Measurements from ENCODE around the gene BMPER. TPM values are rescaled to one million over a fixed set of nuclear protein-coding genes. Genes with fewer than 3 reads are reported as not detected.

Gene BMPER
- total and polyA plus RNA-seq, 3 donors from 2014 or later: 1.7 to 2.8 (median 2.4) TPM

- TF ChIP-seq CTCF (IDR thresholded peaks at IDR 0.05) (no peak), POLR2A (IDR thresholded peaks at IDR 0.05) (no peak)
- no peaks in the 10 kb centered on the region for H3K27me3 ChIP-seq
- peak; percentile 50 for DNase-seq
- 57 to 65% methylated on average over 7 of the region's 7 CpGs for WGBS, 2 donors
- H3K4me3 ChIP-seq: no peak overlapping the region
- H3K4me1 ChIP-seq: no peaks in the 10 kb centered on the region
- H3K27ac ChIP-seq: no peak overlapping the region
- no peaks in the 10 kb centered on the region for H3K9me3 ChIP-seq
- no peaks in the 10 kb centered on the region for H3K36me3 ChIP-seq (ENCODE audit: low read depth, missing control alignments)
- intact Hi-C loops (cut with DNase I; ENCODE audit: low total_unique reads): loop anchor here (10.0 kb wide), 1 partner anchor 127 kb away; no protein-coding TSS in a partner anchor
These were observed 23.1 kb upstream of the BMPER start for GRCh38 chr7:33882040-33882837.

- H3K36me3 ChIP-seq (ENCODE audit: low read depth, missing control alignments): no peaks in the 10 kb centered on the region
- WGBS, 2 donors: 41 to 43% methylated on average over 3 of the region's 3 CpGs
These were observed 22.2 kb upstream of the BMPER start for GRCh38 chr7:33882950-33883670.

GRCh38 chr7:33883671-33883965, 21.7 kb upstream of the BMPER start:
- DNase-seq: no peak
- WGBS, 2 donors: 62 to 74% methylated on average over 1 of the region's 1 CpG
- Histone ChIP-seq H3K4me1 (no peaks in the 10 kb centered on the region), H3K27me3 (no peaks in the 10 kb centered on the region), H3K4me3 (no peak overlapping the region), H3K9me3 (no peaks in the 10 kb centered on the region), H3K36me3 (ENCODE audit: low read depth, missing control alignments) (no peaks in the 10 kb centered on the region), H3K27ac (no peak overlapping the region)
- intact Hi-C loops (cut with DNase I; ENCODE audit: low total_unique reads): loop anchor here (10.0 kb wide), 1 partner anchor 129 kb away; no protein-coding TSS in a partner anchor
- TF ChIP-seq POLR2A (IDR thresholded peaks at IDR 0.05) (no peak), CTCF (IDR thresholded peaks at IDR 0.05) (no peak)

More at GRCh38 chr7:33882950-33883670, 22.2 kb upstream of the BMPER start:
- Histone ChIP-seq H3K4me3 (no peak overlapping the region), H3K27me3 (no peaks in the 10 kb centered on the region), H3K4me1 (no peaks in the 10 kb centered on the region), H3K9me3 (no peaks in the 10 kb centered on the region), H3K27ac (no peak overlapping the region)
- no peak for DNase-seq
- intact Hi-C loops (cut with DNase I; ENCODE audit: low total_unique reads): loop anchor here (10.0 kb wide), 1 partner anchor 128 kb away; no protein-coding TSS in a partner anchor
- no peak for TF ChIP-seq POLR2A (IDR thresholded peaks at IDR 0.05)
- no peak for TF ChIP-seq CTCF (IDR thresholded peaks at IDR 0.05)

DNA sequence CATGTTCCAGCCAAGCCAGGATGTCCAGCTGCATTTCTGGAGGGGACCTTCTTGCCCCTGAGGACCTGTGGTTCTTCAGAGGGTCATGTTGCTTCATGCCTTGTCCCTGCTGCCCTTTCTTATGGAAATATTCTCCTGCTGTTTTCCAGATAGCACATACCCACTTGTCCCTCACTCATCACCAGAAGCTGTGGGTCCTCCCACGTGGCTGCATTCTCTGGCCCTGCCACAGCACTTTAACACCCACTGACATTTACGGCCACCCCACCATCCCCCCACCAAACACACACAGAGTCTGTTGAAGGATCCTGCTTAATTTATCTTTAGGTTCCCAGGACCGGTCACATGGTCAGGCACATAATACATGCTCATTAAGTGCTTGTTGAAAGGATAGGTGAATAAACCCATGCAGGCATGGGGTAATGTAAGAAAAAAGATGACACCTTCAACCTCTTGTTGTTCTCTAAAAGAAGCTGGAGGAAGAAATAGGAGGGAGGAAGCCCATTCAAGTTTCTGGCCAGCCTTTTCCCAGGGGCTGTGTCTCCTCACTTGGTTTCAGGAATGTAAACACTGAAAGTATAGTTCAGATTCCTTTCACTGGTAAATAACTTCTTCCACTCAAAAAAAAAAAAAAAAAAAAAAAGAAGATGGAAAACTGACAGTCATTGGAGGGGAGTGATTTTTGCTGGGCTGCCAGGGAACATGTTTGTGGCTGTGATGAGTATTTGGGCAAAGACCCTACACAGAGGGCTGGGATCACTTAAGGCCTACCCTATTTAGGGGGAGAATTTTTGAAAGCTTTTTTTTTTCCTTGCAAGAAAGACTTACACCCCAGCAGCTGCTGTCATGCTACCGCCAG, 19.8 kb upstream of the BMPER start:
- intact Hi-C loops (cut with DNase I; ENCODE audit: low total_unique reads): loop anchor here (10.0 kb wide), 1 partner anchor 131 kb away; no protein-coding TSS in a partner anchor
- Histone ChIP-seq H3K27ac (no peak overlapping the region), H3K36me3 (ENCODE audit: low read depth, missing control alignments) (no peaks in the 10 kb centered on the region), H3K27me3 (no peaks in the 10 kb centered on the region), H3K4me3 (no peak overlapping the region), H3K4me1 (no peaks in the 10 kb centered on the region), H3K9me3 (no peaks in the 10 kb centered on the region)
- no peak for TF ChIP-seq POLR2A (IDR thresholded peaks at IDR 0.05)
- TF ChIP-seq CTCF (IDR thresholded peaks at IDR 0.05): no peak
- 85 to 88% methylated on average over 4 of the region's 4 CpGs for WGBS, 2 donors
- DNase-seq: no peak

Data from testis (tissue), 3 donors.